ENCODE results near the gene TIAM2.
A peak's percentile ranks its signal among the peaks of the same experiment; 100 is the strongest.

The TIAM2 gene

GRCh38 chr6:155275808-155276480 lies 280.8 kb downstream of the TIAM2 start:
- DNase-seq: peak in 18 of 58 donors; percentile 20 to 62 (median 36)

GRCh38 chr6:155276638-155277037 lies 281.5 kb downstream of the TIAM2 start:
- no peak for DNase-seq

GRCh38 chr6:155278319-155279049 lies 283.4 kb downstream of the TIAM2 start:
- DNase-seq: no peak

- DNase-seq: no peak
Observed at GRCh38 chr6:155284775-155285174, 289.7 kb downstream of the TIAM2 start.

- DNase-seq: no peak
Observed at GRCh38 chr6:155287762-155288161, 292.6 kb downstream of the TIAM2 start.

DNA sequence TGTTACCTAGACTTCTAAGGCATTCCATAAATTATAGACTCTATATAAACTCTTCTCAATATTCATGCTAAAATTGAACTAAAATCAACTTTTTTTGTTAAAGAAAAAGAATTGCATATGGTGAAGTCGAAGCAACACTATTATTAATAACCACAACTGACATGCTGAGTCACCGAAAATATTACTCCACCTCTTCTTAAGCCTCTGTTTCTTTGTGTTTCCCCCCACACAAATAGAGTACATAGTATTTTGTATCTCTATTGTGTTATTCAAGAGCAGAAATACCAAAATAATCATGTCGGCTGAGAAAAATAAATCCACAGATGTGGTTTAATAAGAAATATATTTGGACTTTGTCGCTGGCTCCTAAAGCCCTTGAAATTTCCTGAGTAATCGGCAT lies 295.4 kb downstream of the TIAM2 start:
- DNase-seq: no peak

- DNase-seq: no peak
Observed at GRCh38 chr6:155291291-155291690, 296.2 kb downstream of the TIAM2 start.

GRCh38 chr6:155292711-155293110 lies 297.6 kb downstream of the TIAM2 start:
- DNase-seq: no peak

DNA sequence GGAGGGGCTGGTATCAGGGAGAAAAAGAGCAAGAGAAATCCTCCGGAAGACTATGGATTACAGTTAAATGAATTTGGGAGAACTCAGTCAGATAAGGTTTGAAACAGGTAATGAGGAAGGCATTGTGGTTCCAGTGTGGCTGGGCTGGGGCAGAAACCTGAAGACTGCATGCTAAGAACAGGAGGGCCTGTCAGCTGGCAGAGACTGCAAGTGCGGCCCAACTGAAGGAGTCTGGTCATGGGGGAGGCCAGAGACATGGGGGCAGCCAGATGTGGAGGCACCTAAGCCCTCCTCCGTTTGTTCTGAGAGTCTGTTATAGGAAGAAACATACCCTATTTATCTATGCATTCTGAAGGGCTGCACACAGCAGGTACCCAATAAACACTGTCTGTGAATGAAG lies 302.6 kb downstream of the TIAM2 start:
- no peak for DNase-seq

- DNase-seq: no peak
Observed at GRCh38 chr6:155301867-155302266, 306.8 kb downstream of the TIAM2 start.

DNA sequence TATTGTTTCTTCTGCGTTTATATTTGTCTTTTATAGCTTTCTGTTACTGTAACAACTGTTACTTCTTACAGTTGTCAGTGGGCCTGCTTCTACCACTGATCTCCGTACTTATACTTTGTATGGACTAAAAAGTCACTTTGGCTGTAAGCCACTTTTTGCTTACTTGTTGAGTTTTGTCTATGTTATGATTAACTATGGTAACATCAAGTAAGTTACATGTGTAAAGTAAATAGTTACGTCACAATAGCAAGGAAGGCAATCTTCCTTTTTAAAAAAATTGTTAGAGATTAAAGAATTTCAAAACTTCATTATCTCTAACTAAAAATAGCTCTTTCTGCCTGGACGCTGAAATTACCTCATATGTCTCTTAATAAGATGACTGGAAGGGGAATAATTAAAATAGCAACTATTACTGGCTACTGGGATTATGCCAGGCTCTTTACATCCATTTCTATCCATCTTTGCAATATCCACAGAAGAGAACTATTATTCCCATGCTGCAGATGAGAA lies 308.3 kb downstream of the TIAM2 start:
- no peak for DNase-seq

DNA sequence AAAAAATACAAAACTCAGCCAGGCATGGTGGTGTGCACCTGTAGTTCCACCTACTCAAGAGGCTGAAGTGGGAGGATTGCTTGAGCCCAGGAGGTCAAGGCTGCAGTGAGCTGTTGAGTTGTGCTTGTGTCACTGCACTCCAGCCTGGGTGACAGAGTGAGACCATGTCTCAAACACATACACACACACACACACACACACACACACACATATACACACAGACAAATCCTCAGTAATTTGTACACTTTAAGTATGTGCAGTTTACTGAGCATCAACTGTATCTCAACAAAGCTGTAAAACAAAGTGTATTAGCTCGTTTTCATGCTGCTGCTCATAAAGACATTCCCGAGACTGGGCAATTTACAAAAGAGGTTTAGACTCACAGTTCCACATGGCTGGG lies 311.8 kb downstream of the TIAM2 start:
- no peak for DNase-seq

All from anterior cingulate cortex (tissue), 58 donors.